OCI-M2 (cell line): Measurements from ENCODE around the gene TMEM151A.

Experiments used
- DNase-seq: peaks from one replicate; lab custom pipeline; 2025; ENCODE audit not compliant: unreplicated experiment; lab: John Stamatoyannopoulos, UW

TMEM151A gene

DNA sequence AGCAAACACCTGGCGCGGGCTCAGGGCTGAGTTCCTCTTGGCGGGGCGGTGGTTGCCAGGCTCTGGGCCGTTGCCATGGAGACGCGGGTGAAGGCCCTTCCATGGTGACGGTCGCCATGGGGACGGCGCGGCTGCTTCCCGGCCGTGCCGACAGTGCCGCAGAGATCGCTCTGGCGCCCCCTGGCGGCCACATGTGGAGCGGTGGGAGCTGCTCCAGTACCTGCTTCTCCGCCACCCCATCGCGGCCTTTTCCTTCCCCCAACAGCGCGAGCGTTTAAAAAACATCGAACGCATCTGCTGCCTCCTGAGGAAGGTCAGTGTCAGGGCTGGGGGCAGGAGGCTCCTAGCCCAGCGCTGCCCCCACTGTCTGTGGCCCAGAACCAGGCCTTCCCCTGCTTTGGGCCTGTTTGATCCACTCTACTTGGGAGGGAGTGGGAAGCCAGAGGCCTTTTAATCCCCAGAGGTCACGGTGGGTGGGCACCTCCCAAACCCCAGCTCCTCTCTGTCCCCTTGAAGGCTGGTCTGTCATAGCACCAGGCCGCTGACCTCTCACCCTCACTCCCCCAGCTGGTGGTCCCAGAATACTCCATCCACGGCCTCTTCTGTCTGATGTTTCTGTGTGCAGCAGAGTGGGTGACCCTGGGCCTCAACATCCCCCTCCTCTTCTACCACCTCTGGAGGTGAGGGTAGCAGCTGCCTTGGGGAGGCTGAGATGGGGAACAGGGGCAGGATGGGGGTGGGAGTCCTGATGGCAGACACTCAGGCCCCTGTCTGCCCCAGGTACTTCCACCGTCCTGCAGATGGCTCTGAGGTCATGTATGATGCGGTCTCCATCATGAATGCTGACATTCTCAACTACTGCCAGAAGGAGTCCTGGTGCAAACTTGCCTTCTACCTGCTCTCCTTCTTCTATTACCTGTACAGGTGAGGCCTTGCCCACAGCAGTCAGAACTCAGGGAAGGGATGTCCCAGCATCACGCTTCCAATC is 8.9 kb upstream of the TMEM151A start:
- DNase-seq: no peak

DNA sequence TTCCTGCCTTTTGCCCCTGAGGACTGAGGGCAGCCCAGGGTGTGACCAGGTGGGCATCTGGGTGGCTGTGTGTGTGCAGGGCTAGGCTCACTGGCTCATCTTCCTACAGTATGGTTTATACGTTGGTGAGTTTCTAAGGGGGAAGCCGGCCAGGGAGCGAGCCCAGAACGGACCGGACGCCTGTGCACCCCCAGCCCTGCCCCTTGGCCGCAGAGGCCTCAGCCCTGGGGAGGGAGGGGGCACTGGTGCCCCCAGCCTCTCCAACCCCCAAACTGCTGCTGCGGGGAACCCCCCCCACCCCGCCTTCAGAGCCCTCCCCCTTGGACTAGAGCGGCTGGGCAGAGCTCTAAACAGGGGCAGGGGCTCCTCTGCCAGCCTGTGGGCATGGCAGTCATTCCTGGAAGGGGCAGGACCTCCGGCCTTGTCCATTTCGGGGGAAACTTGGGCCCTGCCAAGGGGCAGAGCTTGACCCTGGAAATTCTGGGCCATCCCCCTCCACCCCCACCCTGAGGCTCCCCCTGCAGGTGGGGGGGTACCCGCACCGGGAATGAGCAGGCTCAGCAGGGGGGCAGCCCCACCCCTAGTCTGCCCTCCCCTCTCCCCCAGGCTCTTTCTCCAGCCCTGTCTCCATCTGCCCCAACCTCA is 8.1 kb upstream of the TMEM151A start:
- no peak for DNase-seq

DNA sequence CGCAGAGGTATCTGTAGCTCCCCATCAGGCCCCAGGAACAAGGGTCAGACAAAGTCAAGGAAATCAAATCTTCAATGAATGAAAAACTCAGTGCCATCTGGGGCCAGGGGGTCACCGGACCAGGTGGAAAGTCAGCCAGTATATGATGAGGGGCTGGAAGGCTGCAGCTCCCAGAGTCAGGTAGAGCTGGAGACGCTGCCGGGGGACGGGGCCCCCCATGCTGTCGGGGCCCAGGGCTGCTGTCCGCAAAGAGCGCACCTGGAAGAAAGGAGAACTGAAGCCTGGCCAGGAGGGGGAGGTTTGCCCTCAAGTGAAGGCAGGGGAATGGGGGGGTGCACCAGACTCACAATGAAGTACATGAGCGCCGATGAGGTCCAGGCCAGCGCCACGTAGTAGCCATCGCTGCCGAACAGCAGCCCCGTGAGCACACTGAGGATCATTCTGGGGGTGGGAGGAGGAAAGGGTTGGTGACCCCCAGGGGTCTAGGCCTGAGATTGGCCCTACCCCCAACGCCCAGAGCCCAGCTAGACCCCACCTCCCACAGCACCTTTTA is 7.1 kb upstream of the TMEM151A start:
- DNase-seq: no peak

DNA sequence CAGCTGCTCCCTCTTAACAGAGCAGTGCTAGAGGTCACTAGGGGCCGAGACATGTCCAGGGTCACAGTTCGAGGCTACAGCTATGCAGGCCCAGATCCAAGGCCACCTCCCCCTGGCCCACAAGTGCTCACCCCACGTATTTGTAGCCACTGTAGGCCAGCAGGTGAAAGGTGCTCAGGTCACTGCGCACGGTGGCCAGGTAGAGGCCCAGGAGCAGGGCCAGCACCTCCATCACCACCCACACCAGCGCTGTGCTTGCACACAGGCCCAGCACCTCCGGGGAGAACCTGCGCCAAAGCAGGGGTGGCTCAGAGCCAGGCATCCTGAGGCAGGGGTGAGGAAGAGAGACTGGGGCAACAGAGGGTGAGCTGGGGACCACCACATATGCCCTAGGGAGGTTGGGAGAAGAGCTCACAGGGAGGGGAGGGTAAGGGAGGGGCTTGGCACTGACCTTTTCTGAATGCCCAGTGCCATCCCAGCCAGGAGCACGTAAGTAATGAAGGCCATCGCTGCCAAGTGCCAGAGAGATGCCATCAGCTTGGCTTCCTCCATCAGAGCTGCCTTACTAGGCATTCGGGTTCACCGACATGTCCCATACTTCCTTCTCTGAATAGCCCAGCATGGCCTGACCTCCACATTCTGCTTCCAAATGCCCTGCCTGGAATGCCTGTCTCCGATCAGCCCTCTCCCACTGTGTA is 6.3 kb upstream of the TMEM151A start:
- no peak for DNase-seq

DNA sequence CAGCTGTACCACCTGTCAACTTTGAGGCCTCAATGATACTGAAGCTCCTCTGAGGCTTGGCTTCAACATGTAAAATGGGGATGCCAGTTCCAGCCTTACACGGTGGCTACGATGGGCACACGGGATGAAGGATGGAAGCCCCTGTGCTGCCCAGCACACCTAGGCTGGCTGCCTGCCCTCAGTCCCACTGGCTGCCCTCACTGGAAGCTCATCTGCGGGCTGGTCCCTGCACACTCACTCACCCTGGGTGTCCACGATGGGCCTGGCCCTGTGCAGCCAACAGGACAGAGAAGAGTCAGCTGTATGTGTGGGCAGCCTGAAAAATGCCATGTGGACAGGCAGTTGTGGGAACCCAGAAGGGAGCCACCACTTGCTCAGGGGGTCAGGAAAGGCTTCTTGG is 5.0 kb upstream of the TMEM151A start:
- no peak for DNase-seq

DNA sequence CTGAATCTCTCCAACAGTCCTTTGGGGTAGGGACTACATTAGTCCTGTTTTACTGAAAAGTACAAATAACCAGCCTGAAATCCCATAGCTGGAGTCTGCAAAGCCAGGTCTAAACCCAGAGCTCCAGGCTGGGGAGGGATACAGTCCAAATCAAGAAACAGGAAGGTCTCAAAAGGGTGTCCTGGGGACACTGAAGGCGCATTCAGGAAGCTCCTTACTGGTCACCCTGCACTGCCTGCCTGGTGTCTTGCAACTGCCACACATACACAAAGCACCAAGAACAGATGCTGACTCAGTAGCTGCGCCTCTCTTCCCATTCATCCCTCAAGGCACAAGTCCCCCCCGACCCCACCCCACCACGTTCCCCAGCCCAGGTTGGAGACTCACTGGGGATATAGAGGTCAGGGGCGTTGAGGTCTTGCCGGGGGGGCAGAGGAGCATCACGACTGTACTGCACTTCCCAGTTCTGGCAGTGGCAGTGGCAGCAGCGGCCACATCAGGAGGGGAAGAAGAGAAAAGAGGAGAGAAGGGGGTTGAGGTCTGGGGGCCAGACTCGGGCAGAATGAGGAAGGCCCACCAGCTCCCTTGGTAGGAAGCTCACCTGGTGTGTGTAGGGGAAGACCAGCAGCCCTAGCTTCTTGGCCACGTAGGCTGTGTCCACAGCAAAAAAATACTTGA is 4.3 kb upstream of the TMEM151A start:
- DNase-seq: no peak

DNA sequence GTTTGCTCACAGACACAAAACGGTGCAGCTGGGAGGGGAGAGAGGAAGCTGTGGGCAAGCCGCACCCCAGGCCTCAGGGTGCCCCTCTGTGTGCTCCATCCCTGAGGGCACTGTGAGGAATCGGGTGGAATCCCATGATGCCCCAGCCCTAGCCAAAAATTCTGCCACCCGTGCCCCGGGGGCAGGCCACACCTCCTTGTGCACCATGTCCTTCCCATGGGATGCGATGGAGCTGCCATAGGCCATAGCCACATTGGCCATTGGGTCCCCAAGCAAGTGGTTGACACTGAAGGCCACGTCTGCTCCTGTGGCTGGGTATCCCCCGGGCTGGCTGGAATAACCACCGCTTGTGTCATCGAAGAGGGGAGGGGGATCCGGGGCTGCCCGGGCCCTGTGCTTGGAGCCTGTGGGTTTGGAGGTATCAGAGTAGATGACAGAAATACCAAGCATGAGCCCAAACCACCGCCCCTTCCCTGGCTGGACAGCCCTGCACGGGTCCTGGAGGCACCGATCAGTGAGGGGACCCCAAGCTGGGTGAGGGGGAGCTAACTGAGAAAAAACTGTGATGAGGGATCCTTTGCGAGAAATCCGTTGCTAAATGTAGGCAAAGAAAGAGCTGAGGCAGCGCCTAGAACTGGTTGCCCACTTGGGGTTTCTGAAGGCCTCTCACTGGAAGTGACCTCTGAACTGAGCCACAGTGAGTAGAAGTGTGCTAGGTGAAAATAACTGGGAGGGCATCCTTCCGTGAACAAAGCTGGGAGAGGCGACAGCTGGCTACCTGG is 3.6 kb upstream of the TMEM151A start:
- no peak for DNase-seq

DNA sequence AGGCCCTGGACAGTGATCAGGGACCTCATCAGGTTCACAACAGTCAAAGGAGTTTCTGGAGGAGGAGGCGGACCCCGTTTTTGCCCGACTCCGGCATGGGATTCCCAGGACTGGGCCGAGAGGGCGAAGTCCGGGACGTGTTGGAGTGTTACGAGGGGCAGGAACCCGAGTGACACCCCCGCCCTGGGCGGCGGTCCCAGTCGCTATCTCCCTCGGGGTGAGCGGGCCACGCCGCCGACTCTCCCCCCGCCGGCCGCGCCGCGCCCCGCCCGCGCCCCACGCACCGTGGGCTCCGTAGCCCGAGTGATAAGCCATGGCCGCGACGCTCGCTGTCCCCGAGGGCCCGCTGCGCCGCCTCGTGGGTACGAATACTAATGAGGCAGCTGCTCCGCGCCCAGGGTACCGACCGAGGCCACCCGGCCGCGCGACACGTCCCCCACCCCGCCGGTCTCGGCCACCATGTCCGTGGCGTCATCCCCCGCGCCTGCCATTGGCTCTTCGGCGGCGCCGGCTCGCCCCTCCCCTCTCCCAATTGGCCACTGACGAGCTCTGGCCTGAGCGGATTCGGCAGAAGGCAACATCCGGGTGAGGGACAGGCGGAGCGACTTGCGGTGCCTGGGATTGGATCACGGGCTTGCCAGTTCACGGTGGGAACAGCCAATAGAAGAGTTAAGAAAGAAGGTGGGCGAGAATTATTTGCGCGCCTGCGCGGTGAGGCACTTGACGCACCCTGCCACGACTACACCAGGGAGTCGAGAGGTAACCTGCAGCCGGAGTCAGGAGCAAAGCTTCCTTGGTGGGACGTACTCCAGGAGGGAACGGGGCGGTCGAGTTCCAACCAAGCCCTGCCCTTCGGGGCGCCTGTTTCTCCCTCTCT is 2.8 kb upstream of the TMEM151A start, which contains the start of gene YIF1A:
YIF1A (minus strand) TSS at position 473 of the 877 bp plus-strand sequence; CDS start at position 315, 158 bp downstream.
- peak; percentile 80 for DNase-seq

DNA sequence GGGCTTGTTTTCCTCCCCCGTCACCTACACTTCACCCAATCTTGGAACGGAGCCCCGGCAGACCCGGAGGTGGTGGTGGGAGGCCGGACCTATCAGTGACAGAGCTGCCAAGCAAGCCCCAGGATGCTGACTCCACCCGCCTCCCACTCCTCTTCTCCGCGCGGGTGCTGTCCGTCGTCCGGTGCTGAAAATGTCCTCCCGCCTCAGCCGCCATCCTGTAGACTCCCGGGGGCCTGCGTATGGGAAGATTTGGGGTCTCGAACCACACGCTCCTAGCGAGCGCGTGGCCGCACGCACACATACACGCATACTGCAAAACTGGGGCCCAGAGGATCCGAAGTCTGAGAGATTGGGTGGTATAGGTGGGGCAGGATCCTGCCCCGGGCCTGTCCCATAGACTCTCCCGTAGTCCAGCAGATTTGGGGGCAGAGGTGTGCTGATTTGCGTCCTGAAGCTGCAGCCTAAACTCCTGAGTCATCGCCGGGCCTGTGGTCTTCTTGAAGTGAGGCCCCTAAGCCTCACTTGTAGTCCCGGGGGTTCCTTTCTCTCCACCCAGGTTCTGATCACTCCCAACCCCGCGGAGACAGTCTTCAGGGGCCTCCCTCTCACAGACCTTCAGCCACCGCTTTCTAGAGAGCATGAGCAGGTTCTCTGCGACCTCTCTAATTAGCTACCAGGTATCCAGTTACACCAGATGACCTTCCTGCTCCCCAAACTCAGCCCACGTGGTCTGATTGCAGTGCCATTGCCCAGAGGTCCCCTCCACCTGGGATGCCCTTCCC is 2.0 kb upstream of the TMEM151A start:
- DNase-seq: peak; percentile 80

DNA sequence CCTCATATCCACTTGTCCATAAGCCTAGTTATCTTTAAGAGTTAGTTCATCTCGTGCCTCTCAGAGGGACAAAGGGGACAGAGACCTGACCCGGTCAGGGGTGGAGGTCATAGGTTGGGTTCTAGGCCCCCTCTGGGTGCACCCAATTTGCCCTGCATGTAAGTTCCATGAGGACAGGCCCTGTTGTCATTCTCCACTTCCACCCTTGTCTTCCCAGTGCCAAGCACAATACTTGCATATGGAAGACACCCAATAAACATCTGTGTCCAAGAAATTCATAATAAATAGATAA is 1.4 kb upstream of the TMEM151A start:
- DNase-seq: no peak

DNA sequence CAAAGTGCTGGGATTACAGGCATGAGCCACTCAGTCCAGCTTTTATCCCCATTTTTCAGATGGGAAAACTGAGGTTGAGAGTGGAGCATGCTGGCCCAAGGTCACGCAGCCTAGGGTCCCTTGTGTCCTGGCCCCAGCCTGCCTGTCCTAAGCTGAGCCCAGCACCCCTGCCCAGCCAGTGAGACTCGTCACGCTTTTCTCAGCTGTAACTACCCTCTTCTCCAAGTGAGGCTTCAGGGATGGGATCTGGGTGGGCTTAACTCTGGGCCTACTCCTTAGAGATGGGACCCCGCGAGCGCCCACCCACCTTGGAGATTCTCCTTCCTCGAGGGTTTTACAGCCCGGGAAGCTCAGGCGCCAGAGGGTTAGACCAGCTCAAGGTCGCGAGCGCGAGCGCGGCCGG is 390 bp upstream of the TMEM151A start:
- DNase-seq: no peak

DNA sequence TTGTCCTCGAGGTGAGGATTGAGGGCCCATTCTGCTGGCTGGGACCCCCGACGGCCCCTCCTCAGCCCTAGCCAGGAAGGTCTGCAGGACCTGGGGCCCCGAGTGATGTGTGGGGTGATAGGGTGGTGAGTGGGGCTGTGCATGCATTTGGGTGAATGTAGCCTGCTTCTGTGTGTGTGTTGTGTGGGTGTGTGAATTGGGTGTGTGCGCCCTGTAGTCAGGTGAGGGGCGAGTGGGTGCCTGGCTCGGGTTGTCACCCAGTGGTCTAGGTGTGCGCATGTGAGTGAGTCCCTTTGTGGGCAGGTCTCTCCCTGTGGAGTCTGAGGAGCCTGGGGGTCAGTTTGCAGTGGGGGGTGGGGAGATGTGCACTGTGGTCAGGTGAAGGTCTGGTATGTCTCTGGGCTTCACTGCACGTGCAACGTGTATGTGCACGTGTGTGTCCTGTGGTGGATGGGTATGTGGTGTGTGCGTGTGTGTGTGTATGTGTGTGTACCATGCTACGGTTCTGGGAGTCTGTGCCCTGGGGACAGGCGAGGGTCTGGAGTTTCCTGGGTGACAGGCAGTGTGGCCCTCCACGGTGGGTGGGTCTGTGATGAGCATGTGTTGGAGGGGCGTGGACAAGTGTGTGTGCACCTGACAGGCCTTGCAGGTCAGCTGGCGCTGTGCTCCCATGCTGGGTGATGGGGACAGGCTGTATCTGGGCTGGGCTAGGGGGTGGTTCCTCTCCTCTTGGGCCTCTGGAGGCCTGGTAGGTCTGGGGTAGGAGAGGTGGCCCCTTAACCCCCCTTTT is 1.0 kb downstream of the TMEM151A start:
- no peak for DNase-seq

DNA sequence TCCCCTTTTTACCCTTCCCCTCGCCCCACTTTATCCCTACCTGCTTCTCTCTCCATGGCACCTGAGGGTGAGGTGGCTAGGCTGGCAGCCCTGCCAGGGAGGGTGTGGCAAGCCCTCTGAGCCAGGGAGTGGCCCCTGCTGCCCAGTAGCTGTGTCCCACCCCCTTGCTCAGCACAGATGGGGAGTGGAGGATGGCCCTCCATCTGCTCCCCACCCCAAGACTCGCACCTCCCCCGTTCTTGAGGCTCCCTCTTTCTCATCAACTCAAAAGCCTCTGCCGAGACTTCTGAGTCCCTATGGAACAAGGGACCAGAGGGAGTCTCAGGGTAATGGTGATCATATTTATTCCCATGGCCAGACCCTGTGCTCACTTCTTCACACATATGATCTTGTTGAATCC is 1.7 kb downstream of the TMEM151A start:
- no peak for DNase-seq

DNA sequence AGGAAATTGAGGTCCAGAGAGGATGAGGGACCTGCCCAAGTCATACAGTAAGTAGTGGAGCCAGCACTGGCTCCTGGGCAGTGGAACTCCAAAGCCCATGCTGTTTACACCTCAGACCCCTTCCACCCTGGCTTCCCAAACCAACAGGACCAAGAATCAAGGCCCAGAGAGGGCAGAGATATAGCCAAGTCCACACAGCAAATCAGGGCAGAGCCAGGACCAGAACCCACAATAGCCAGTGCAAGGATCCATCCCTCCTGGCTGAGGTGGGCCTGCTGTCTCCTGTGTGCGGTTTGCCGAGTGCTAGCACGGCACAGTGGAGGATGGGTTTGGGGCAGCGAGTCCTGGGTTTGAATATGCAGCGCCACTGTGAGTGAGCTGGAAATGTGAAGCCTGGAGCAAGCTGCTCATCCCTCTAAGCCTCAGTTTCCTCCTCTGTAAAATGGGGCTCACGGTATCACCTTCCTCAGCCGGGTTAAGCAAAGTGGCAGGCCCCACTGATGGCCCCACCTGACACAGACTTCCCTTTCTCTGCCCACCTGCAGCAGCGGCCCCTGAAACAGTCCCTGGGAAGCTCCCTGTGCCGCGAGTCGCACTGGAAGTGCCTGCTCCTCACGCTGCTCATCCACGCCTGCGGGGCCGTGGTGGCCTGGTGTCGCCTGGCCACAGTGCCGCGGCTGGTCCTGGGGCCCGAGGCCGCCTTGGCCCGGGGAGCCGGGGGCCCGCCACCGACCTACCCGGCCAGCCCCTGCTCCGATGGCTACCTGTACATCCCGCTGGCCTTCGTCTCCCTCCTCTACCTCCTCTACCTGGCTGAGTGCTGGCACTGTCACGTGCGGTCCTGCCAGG is 2.3 kb downstream of the TMEM151A start:
- no peak for DNase-seq

DNA sequence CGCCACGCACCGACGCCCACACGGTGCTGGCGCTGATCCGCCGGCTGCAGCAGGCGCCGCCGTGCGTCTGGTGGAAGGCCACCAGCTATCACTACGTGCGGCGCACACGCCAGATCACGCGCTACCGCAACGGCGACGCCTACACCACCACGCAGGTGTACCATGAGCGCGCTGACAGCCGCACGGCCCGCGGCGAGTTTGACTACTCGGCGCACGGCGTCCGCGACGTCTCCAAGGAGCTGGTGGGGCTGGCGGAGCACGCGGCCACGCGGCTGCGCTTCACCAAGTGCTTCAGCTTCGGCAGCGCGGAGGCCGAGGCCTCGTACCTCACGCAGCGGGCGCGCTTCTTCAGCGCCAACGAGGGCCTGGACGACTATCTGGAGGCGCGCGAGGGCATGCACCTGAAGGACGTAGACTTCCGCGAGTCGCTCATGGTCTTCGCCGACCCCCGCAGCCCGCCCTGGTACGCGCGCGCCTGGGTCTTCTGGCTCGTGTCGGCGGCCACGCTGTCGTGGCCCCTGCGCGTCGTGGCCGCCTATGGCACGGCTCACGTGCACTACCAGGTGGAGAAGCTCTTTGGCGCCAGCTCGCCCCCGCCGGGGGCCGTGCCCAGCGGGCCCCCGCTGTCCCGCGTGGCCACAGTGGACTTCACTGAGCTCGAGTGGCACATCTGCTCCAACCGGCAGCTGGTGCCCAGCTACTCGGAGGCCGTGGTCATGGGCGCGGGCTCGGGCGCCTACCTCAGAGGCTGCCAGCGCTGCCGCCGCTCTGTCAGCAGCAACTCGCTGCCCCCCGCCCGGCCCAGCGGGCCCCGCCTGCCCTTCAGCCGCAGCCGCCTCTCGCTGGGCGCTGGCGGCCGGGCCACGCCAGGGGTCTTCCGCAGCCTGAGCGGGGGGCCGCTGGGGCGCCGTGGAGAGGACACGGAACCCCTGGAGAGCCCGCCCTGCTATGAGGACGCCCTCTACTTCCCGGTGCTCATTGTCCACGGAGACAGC is 3.2 kb downstream of the TMEM151A start:
- no peak for DNase-seq

DNA sequence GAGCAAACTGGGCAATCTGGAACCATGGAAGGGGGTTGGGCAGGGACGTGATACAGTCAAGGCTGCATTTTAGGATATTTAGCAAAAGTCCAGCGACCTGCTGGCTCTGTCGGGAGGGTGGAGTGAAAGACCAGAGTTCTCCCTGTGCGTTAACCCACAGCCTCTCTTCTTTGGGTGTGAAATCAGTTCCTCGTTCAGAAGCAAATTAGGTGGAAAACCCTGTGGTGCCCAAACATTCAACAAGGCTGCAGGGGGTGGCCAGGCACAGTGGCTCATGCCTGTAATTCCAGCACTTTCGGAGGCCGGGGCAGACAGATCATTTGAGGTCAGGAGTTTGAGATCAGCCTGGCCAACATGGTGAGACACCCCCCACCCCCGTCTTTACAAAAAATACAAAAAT is 5.9 kb downstream of the TMEM151A start:
- no peak for DNase-seq
